WTC11 (cell line): ENCODE data around the gene PLEKHO2. TPM values are rescaled to one million over a fixed set of nuclear protein-coding genes. Genes with fewer than 3 reads are reported as not detected.

Experiments used
- ATF2 ChIP-seq: sonication (generic); formaldehyde crosslinking; IDR thresholded peaks from 2 replicates; pipeline ENCODE4 v1.8.1; 2022; ENCODE audit warnings: low read depth, missing genetic modification reagents, borderline replicate concordance
- CREB1 ChIP-seq: sonication (generic); formaldehyde crosslinking; IDR thresholded peaks from 2 replicates; pipeline ENCODE4 v1.8.0; 2023; ENCODE audit warnings: mild to moderate bottlenecking, missing genetic modification reagents
- CTCF ChIP-seq: fragments of 200-600 bp; IDR thresholded peaks from 2 replicates; pipeline ENCODE4 v1.8.0; 2022; ENCODE audit warnings: antibody characterized with exemption
- E2F1 ChIP-seq: sonication (generic); formaldehyde crosslinking; IDR thresholded peaks from 2 replicates; pipeline ENCODE4 v1.8.0; 2022; ENCODE audit warnings: mild to moderate bottlenecking, missing genetic modification reagents
- ESRRA ChIP-seq: sonication (generic); formaldehyde crosslinking; IDR thresholded peaks from 2 replicates; pipeline ENCODE4 v1.8.1; 2022; ENCODE audit warnings: mild to moderate bottlenecking, missing genetic modification reagents, borderline replicate concordance
- MAX ChIP-seq: sonication (generic); formaldehyde crosslinking; IDR thresholded peaks from 2 replicates; pipeline ENCODE4 v1.8.0; 2022; ENCODE audit warnings: mild to moderate bottlenecking, missing genetic modification reagents
- MXD4 ChIP-seq: fragments of 250-450 bp; sonication (Bioruptor Pico); IDR thresholded peaks from 2 replicates; pipeline ENCODE4 v1.8.0; 2021; ENCODE audit warnings: mild to moderate bottlenecking, moderate library complexity, borderline replicate concordance
- NFATC4 ChIP-seq: fragments of 250-450 bp; sonication (Bioruptor Pico); IDR thresholded peaks from 2 replicates; pipeline ENCODE4 v1.9.0; 2021; ENCODE audit warnings: mild to moderate bottlenecking
- NFYB ChIP-seq: sonication (generic); formaldehyde crosslinking; conservative IDR thresholded peaks from 2 replicates; pipeline ENCODE4 v1.8.0; 2022; ENCODE audit warnings: low read depth, missing genetic modification reagents
- PRDM15 ChIP-seq: sonication (generic); formaldehyde crosslinking; IDR thresholded peaks from 2 replicates; pipeline ENCODE4 v1.8.0; 2022; ENCODE audit warnings: missing genetic modification reagents
- RORB ChIP-seq: fragments of 250-450 bp; sonication (Bioruptor Pico); IDR thresholded peaks from 2 replicates; pipeline ENCODE4 v1.9.0; 2021; ENCODE audit warnings: mild to moderate bottlenecking
- TCF7 ChIP-seq: sonication (generic); formaldehyde crosslinking; IDR thresholded peaks from 2 replicates; pipeline ENCODE4 v1.8.0; 2022; ENCODE audit warnings: mild to moderate bottlenecking, low read depth, missing genetic modification reagents, moderate library complexity
- ZSCAN18 ChIP-seq: fragments of 250-450 bp; sonication (Bioruptor Pico); IDR thresholded peaks from 2 replicates; pipeline ENCODE4 v2.1.2; 2022; ENCODE audit warnings: mild to moderate bottlenecking, moderate library complexity
- total RNA-seq: library from RNA; stranded (reverse); gene quantifications from 3 replicates; pipeline ENCODE4 v1.2.3, GENCODE V29; 2021
- TF ChIP-seq, protein P1 (sequence below): sonication (generic); formaldehyde crosslinking; IDR thresholded peaks from 2 replicates; pipeline ENCODE4 v1.8.0; 2022; ENCODE audit warnings: mild to moderate bottlenecking, missing genetic modification reagents
- TF ChIP-seq, protein P2 (sequence below): sonication (generic); formaldehyde crosslinking; IDR thresholded peaks from 2 replicates; pipeline ENCODE4 v1.8.0; 2023; ENCODE audit warnings: missing genetic modification reagents, mild to moderate bottlenecking, borderline replicate concordance
- TF ChIP-seq, protein P3 (sequence below): sonication (generic); formaldehyde crosslinking; IDR thresholded peaks from 2 replicates; pipeline ENCODE4 v1.8.1; 2023; ENCODE audit warnings: mild to moderate bottlenecking, missing genetic modification reagents, moderate library complexity

The PLEKHO2 gene
- total RNA-seq, 1 experiment from 2014 or later, result 22.1 TPM

GRCh38 chr15:64841344-64842095, at the start of gene PLEKHO2 (continued):
- TF ChIP-seq MAX (CRISPR knock-in tag), result no peak
- TF ChIP-seq ATF2 (CRISPR knock-in tag), result no peak
- TF ChIP-seq E2F1 (CRISPR knock-in tag), result peak; percentile 44; the same call in 1 of the 2 replicates
- TF ChIP-seq NFYB, result no peak
- TF ChIP-seq, protein P1, sequence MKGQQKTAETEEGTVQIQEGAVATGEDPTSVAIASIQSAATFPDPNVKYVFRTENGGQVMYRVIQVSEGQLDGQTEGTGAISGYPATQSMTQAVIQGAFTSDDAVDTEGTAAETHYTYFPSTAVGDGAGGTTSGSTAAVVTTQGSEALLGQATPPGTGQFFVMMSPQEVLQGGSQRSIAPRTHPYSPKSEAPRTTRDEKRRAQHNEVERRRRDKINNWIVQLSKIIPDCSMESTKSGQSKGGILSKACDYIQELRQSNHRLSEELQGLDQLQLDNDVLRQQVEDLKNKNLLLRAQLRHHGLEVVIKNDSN (CRISPR knock-in tag), result no peak
- no peak for TF ChIP-seq CTCF
- TF ChIP-seq, protein P2, sequence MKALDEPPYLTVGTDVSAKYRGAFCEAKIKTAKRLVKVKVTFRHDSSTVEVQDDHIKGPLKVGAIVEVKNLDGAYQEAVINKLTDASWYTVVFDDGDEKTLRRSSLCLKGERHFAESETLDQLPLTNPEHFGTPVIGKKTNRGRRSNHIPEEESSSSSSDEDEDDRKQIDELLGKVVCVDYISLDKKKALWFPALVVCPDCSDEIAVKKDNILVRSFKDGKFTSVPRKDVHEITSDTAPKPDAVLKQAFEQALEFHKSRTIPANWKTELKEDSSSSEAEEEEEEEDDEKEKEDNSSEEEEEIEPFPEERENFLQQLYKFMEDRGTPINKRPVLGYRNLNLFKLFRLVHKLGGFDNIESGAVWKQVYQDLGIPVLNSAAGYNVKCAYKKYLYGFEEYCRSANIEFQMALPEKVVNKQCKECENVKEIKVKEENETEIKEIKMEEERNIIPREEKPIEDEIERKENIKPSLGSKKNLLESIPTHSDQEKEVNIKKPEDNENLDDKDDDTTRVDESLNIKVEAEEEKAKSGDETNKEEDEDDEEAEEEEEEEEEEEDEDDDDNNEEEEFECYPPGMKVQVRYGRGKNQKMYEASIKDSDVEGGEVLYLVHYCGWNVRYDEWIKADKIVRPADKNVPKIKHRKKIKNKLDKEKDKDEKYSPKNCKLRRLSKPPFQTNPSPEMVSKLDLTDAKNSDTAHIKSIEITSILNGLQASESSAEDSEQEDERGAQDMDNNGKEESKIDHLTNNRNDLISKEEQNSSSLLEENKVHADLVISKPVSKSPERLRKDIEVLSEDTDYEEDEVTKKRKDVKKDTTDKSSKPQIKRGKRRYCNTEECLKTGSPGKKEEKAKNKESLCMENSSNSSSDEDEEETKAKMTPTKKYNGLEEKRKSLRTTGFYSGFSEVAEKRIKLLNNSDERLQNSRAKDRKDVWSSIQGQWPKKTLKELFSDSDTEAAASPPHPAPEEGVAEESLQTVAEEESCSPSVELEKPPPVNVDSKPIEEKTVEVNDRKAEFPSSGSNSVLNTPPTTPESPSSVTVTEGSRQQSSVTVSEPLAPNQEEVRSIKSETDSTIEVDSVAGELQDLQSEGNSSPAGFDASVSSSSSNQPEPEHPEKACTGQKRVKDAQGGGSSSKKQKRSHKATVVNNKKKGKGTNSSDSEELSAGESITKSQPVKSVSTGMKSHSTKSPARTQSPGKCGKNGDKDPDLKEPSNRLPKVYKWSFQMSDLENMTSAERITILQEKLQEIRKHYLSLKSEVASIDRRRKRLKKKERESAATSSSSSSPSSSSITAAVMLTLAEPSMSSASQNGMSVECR (CRISPR knock-in tag), result no peak; the same call in 1 of the 2 replicates
- no peak for TF ChIP-seq ZSCAN18 (CRISPR knock-in tag)
- TF ChIP-seq ESRRA (CRISPR knock-in tag), result no peak
- TF ChIP-seq TCF7 (CRISPR knock-in tag), result no peak
- TF ChIP-seq, protein P3, sequence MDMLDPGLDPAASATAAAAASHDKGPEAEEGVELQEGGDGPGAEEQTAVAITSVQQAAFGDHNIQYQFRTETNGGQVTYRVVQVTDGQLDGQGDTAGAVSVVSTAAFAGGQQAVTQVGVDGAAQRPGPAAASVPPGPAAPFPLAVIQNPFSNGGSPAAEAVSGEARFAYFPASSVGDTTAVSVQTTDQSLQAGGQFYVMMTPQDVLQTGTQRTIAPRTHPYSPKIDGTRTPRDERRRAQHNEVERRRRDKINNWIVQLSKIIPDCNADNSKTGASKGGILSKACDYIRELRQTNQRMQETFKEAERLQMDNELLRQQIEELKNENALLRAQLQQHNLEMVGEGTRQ (CRISPR knock-in tag), result no peak
- no peak for TF ChIP-seq MXD4 (CRISPR knock-in tag)
- TF ChIP-seq RORB, result no peak
- no peak for TF ChIP-seq NFATC4
- no peak for TF ChIP-seq CREB1 (CRISPR knock-in tag)
- no peak for TF ChIP-seq PRDM15 (CRISPR knock-in tag)
